HG03196 (cell line): ENCODE results near the gene NADSYN1.
"Not testable (repeated sequence)": the region's sequence is repeated elsewhere in the genome, so short reads cannot be mapped to it uniquely, and the experiment has no call there.

Source experiments
- ATAC-seq: cut with Tn5 transposase; IDR thresholded peaks from one replicate; pipeline ENCODE4 v1.9.1; 2021; ENCODE audit not compliant: unreplicated experiment

The NADSYN1 gene

DNA sequence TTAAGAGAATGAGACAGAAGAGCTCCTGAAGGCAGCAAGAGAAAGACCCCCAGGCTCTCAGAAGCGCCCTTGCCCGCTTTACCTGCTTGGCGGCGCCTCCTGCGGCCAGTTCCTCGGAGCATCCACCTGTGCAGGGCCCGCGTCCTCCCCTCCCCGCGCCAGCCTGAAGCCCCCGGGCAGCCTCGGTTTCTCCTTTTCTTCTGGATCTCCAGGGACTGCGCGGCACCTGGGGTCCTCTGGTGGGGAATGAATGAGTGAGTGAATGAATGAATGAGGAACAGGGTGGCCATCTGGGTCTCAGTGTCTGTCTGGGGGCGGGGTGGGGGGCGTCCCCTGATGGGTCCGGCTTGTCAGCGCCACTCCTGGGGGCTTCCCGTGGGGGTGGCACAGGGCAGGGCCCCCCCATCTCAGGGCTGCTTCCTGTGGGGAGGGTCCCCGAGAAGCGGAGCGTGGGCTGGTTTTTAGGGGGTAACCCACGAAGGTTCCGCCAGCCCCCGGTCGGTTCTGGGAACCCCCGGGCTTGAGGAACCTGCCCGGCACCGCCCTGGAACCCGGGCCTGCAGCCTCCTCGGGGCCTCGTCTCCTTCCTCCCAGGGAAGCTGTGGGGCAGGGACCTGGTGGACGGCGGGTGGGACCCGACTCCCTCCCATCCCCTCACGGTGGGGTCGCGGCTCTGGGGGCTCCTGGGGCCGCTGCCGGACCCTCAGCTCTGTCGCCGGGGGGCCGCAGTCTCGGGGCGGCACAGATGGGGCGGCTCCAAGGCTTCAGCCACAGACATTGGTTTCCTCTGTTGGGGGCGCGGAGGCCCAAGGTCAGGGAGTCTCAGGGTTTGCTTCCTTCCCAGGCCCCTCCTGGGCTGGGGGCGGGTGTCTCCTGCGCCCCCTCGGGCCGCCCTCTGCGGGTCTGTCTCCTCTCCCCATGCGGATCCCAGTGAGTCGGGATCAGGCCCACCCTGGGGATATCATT is 65.8 kb downstream of the NADSYN1 start:
- no peak for ATAC-seq

DNA sequence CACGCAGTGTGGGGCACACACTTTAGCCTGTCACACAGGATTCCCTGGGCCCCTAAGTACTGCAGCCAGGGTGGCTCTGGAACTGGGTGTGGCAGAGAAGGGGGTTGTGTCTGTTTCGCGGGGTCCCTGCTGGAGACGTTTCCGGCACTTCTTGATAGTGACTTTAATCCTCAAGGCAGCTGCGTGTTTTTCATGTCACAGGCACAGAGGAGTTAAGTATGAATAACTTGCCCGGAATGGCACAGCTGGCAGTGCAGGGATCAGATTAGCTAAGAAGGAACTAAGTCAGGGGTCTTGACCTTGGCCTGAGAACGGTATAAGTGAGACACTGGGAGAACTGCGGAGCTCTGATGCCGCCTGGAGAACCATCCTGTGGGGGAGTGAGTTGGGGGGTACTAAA is 66.5 kb downstream of the NADSYN1 start:
- ATAC-seq, result no peak

DNA sequence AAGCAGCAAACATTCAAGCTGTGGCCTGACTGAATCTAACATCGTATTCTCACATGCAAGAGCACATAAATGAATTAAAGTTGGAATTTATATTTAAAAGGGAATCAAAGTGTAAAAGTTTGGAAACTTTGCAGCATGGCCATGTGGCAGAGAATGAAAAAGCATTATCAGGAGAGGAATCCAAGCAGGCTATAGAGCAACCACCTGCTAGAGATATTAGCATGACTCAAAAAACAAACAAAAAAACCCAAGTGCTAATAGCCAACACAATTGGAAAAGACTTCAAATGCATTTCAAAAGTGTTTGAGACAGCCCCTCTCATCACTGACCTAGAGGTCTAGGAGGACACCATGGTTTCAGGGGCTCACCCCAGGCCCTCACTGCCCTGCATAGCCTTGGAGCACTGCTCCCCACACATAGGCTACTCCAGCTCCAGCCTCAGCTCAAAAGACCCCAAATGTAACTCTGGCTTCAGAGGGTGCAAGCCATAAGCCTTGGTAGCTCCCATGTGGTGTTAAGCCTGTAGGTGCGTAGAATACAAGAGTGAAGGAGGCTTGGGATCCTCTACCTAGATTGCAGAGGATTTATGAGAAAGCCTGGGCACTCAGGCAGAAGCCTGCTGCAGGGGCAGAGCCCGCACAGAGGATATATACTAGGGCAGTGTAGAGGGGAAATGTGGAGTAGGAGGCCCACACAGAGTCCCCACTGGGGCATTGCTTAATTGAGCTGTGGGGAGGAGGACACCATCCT is 72.4 kb downstream of the NADSYN1 start:
- no peak for ATAC-seq

GRCh38 chr11:71525938-71526495 is 73.0 kb downstream of the NADSYN1 start:
- no peak for ATAC-seq

DNA sequence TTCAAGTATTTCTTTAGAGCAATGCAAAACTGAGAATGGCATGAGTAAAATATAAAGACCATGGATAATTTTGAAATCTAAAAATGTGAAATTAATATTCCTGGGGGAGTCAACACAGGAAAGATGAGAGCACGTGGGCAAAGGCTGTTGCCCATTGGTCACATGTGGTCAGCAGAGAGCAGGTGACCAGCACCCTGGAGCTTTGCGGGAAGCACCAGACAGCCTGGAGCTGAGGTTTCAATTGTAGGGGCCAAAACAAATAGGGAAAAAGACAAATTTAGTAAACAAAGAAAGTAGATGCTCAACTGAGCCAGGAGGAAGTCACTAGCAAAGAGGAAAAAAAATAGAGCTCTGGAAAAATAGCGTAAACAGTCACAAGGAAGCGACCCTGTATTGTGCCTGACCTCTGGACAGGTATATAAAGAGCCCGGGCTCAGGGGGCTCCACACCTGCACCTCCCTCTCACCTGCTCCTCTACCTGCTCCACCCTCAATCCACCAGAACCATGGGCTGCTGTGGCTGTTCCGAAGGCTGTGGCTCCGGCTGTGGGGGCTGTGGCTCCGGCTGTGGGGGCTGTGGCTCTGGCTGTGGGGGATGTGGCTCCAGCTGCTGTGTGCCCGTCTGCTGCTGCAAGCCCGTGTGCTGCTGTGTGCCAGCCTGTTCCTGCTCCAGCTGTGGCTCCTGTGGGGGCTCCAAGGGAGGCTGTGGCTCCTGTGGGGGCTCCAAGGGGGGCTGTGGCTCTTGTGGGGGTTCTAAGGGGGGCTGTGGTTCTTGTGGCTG is 74.0 kb downstream of the NADSYN1 start, which contains the start of gene KRTAP5-7:
TSS of gene KRTAP5-7 (plus strand) at position 472 of the 780 bp plus-strand sequence. CDS start at position 506, 34 bp downstream.
- ATAC-seq, result not testable (repeated sequence)

- no peak for ATAC-seq
These were observed 74.7 kb downstream of the NADSYN1 start for GRCh38 chr11:71527576-71528210.

DNA sequence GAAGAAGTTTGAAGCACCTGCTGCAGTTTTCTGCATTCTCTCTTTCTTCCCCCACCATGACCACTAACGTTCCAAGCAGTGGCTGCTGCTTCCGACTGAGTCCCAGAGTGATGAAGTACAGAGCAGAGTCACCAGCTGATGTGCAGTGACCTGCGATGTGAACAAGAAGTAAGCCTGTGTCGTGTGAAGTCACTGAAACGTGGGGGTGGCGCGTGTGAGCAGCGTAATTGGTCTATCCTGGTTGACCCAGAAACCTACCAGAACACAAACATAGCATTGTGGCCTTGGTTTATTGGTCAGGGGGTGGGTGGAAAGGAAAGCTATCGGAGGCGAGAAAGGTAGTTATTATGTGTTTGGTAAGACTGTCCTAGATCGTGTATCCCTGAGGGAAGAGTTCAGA is 77.6 kb downstream of the NADSYN1 start:
- ATAC-seq, result no peak

GRCh38 chr11:71532036-71532610 is 79.1 kb downstream of the NADSYN1 start:
- no peak for ATAC-seq

- not testable (repeated sequence) for ATAC-seq
These were observed 82.0 kb downstream of the NADSYN1 start for GRCh38 chr11:71534711-71535608.

DNA sequence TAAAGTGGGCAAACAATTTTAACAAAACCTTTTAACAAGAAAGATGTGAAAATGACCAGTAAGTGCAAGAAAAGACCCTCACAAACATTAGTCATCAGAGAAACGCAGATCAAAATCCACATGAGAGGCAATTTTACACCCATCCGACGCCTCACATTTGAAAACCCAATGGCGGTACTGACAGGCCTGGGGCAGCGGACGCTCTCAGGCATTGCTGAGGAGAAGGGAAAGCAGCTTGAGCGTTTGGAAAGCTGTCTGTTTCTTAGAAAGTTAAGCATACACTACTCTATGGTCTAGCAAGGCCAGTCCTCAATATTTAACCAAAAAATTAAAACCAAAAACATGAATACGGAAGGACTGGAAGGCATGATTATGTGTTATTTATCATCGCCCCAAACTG is 82.8 kb downstream of the NADSYN1 start:
- ATAC-seq, result no peak

- ATAC-seq, result no peak
These were observed 84.5 kb downstream of the NADSYN1 start for GRCh38 chr11:71537537-71537936.

- not testable (repeated sequence) for ATAC-seq
These were observed 85.1 kb downstream of the NADSYN1 start, which contains the start of gene KRTAP5-8 for GRCh38 chr11:71537977-71538665. KRTAP5-8 (plus strand) TSS chr11:71538025; CDS start chr11:71538056, 31 bp downstream.

DNA sequence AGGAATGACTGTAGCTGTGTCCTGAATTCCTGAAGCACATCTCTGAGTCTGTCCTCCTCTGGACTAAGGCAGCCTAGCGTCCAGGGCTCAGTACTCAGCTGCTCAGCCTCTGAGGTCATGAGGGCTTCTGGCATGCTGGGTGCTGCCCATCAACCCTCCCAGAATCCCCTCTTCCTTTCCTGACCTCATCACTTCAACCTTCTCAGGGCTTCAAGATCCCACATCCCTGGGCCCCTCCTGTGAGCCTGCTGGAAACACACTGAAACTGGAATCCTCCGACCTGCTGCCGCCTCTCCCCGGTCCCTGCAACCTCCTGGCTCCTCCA is 85.6 kb downstream of the NADSYN1 start:
- no peak for ATAC-seq

DNA sequence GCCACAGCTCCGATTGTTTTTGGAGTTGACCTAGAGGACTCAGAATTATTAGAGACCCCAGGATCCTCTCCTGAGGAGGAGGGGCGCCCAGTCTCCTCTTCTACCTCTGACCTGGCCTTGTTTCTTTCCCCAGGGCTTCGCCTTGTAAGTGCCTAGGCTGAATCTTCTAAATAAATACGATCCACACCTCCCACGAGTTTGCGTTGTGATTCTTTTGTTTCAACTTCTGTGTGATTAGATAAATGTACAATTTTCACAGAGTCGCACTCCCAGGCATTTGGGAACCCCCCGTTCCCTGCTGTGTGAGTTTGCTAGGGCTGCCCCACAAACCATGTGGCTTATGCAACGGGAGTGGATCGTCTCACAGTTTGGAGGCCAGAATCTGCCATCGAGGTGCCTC is 86.0 kb downstream of the NADSYN1 start:
- no peak for ATAC-seq

DNA sequence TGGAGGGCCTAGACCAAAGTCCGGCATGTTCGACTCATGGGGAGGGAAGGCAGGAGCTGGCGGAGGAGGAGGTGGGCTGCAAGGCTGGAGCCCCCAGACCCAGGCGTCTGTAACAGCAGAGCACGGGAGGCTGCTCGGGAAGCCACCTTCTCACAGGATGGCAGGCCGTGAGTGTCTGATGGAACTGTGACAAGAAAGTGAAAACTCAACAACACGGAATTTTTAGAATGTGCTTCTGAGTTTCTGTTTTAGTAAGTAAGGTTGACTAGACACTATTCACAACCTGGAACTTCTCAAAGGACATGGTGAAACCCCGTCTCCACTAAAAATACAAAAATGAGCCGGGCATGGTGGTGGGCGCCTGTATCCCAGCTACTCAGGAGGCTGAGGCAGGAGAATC is 87.0 kb downstream of the NADSYN1 start:
- ATAC-seq, result not testable (repeated sequence)

- not testable (repeated sequence) for ATAC-seq
These were observed 87.7 kb downstream of the NADSYN1 start for GRCh38 chr11:71540521-71541304.

- ATAC-seq, result no peak
These were observed 89.4 kb downstream of the NADSYN1 start for GRCh38 chr11:71542382-71542781.
